ENCODE data around the gene TBC1D7. TPM values are rescaled to one million over a fixed set of nuclear protein-coding genes. Genes with fewer than 3 reads are reported as not detected.

TBC1D7 gene
- total and polyA plus RNA-seq, 10 of the 15 experiments (the other 5 are each of a cell fraction or from before 2014, with no cell fraction given) = 20.1 to 65.9 (median 31.3) TPM

- peak; percentile 48; the same call in 1 of the 2 replicates for TF ChIP-seq RELB (IDR thresholded peaks at IDR 0.05; ENCODE audit: low read depth)
- no peak for TF ChIP-seq HDAC2 (IDR thresholded peaks at IDR 0.05)
- 0 out of 2 replicates have a peak, but pooled peaks have one; percentile 26 for TF ChIP-seq ZNF207 (IDR thresholded peaks at IDR 0.05; ENCODE audit: borderline replicate concordance)
- TF ChIP-seq E2F8 (IDR thresholded peaks at IDR 0.05; ENCODE audit: low read depth, partially characterized antibody) = no peak
- TF ChIP-seq CHD4 (IDR thresholded peaks at IDR 0.05) = no peak
- no peak for TF ChIP-seq SREBF2 (IDR thresholded peaks at IDR 0.05; ENCODE audit: low read length)
- no peak for TF ChIP-seq MLLT1 (IDR thresholded peaks at IDR 0.05)
- TF ChIP-seq CEBPB (IDR thresholded peaks at IDR 0.05; ENCODE audit: borderline replicate concordance in 1 of 2, low read depth in 2 of 2, low read length in 2 of 2) = no peak
- TF ChIP-seq JUNB (IDR thresholded peaks at IDR 0.05) = no peak
- peak; percentile 36 for TF ChIP-seq ATF7 (IDR thresholded peaks at IDR 0.05; ENCODE audit: low read depth)
- TF ChIP-seq ZNF24 (IDR thresholded peaks at IDR 0.05) = 0 out of 2 replicates have a peak, but pooled peaks have one; percentile 14
- TF ChIP-seq ZZZ3 (IDR thresholded peaks at IDR 0.05; ENCODE audit: control insufficient read depth, insufficient read length, low read depth) = no peak
- TF ChIP-seq BMI1 (IDR thresholded peaks at IDR 0.05; ENCODE audit: borderline replicate concordance) = no peak
- no peak for TF ChIP-seq KAT2A (conservative IDR thresholded peaks at IDR 0.05; ENCODE audit: control insufficient read depth, low read depth, low read length)
- TF ChIP-seq GATAD2B (conservative IDR thresholded peaks at IDR 0.05; ENCODE audit: low read depth) = 0 out of 2 replicates have a peak, but pooled peaks have one; percentile 48
- TF ChIP-seq YY1 (IDR thresholded peaks at IDR 0.05; ENCODE audit: low read depth, low read length) = peak; percentile 58
- no peak for TF ChIP-seq BCLAF1 (IDR thresholded peaks at IDR 0.05)
- TF ChIP-seq RAD51 (IDR thresholded peaks at IDR 0.05) = no peak; the same call in 1 of the 2 replicates
- TF ChIP-seq ETV6 (conservative IDR thresholded peaks at IDR 0.05 in 1 of 2, IDR thresholded peaks at IDR 0.05 in 1 of 2; ENCODE audit: borderline replicate concordance in 1 of 2, low read depth in 1 of 2) = no peak
- TF ChIP-seq NR2C2 (IDR thresholded peaks at IDR 0.05; ENCODE audit: borderline replicate concordance, control insufficient read depth, insufficient read length, low read depth) = no peak
- TF ChIP-seq SMC3 (IDR thresholded peaks at IDR 0.05; ENCODE audit: borderline replicate concordance, low read length) = peak; percentile 17; the same call in 1 of the 2 replicates
Observed at GRCh38 chr6:13272131-13273046, 55.9 kb downstream of the TBC1D7 start (continued).

Data from GM12878 (cell line).